Spleen (tissue), 7 donors: ENCODE data around the gene ITSN1.

Experiments used
- POLR2A ChIP-seq, 3 donors: fragments of 450-650 bp; IDR thresholded peaks; one replicate each; pipeline ENCODE4 v1.5.1; 2017; ENCODE audit warnings: antibody characterized with exemption in 3 of 3, mild to moderate bottlenecking in 1 of 3
- POLR2AphosphoS5 ChIP-seq, 3 donors: sonication (generic); formaldehyde crosslinking; IDR thresholded peaks; one replicate each; pipeline ENCODE4 v1.5.1; 2017; ENCODE audit warnings: antibody characterized with exemption in 3 of 3
- TF ChIP-seq, protein P1 (sequence below), 11 experiments: fragments of 200-600 bp in 7 of 11; fragments of 450-650 bp in 4 of 11; sonication (generic) in 4 of 11; IDR thresholded peaks in 8 of 11; conservative IDR thresholded peaks in 3 of 11; 1 replicate in 7 of 11; 2 replicates in 4 of 11; pipeline versions ENCODE4 v1.4.0 to v1.8.0; 2016 to 2021; ENCODE audit warnings: antibody characterized with exemption in 11 of 11, inconsistent platforms in 4 of 11, mild to moderate bottlenecking in 1 of 11
- donor health status: DM: no; HTN: no; CAD: no; lungs with moderate emphysema.
- donor health status: DM: no; HTN: no; CAD: no.
- donor health status: DM: no; HTN: no; CAD: no.

DNA sequence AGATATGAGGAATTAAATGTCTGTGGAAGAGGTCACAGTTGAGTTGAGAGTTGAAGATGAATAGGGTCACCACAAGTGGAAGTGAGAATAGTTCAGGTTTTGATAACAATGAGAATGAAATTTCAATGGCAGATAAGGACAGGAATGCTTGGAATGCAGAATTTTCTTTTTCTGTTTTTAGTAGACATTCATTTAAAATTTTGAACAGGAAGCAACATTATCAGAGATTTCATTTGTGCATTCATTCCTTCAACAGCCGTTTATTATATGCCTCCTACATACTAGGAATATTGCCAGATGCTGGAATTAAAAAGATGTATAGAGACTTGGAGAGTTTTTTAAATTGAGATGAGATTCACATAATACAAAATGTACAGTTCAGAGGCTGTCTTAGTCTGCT is 126.8 kb downstream of the ITSN1 start:
- TF ChIP-seq, protein P1, sequence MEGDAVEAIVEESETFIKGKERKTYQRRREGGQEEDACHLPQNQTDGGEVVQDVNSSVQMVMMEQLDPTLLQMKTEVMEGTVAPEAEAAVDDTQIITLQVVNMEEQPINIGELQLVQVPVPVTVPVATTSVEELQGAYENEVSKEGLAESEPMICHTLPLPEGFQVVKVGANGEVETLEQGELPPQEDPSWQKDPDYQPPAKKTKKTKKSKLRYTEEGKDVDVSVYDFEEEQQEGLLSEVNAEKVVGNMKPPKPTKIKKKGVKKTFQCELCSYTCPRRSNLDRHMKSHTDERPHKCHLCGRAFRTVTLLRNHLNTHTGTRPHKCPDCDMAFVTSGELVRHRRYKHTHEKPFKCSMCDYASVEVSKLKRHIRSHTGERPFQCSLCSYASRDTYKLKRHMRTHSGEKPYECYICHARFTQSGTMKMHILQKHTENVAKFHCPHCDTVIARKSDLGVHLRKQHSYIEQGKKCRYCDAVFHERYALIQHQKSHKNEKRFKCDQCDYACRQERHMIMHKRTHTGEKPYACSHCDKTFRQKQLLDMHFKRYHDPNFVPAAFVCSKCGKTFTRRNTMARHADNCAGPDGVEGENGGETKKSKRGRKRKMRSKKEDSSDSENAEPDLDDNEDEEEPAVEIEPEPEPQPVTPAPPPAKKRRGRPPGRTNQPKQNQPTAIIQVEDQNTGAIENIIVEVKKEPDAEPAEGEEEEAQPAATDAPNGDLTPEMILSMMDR (IDR thresholded peaks at IDR 0.05 in 8 of 11, conservative IDR thresholded peaks at IDR 0.05 in 3 of 11), result no peak
- no peak for TF ChIP-seq POLR2A (IDR thresholded peaks at IDR 0.05)
- TF ChIP-seq POLR2AphosphoS5 (IDR thresholded peaks at IDR 0.05), result no peak
